Measurements from ENCODE around the gene GNB2.

GRCh38 chr7:100721505-100721812, 47.9 kb downstream of the GNB2 start:
- TF ChIP-seq CTCF (conservative IDR thresholded peaks at IDR 0.05; ENCODE audit: low read length), result no peak
- no peak for TF ChIP-seq EZH2phosphoT487 (IDR thresholded peaks at IDR 0.05; ENCODE audit: borderline replicate concordance)

Measured in Loucy (cell line).